Common myeloid progenitor, CD34-positive (primary cell): ENCODE measurements around the gene RARB.

Source experiments
- CTCF ChIA-PET: fragments of 350-600 bp; sonication (Branson Sonifier 250); formaldehyde crosslinking; loops from one replicate; lab custom pipeline; 2021; ENCODE audit warnings: antibody characterized with exemption; lab: Charles Lee
- POLR2A ChIA-PET: fragments of 350-600 bp; sonication (Branson Sonifier 250); formaldehyde crosslinking; loops from one replicate; lab custom pipeline; 2021; ENCODE audit warnings: antibody characterized with exemption; lab: Charles Lee
- DNase-seq, 3 donors: peaks; one replicate each; pipeline versions ENCODE4 v3.0.0 to v3.0.0-alpha.2; 2013
- H3K27ac ChIP-seq, 2 experiments: 1 replicate in 1 of 2; 2 replicates in 1 of 2; pipeline ENCODE4 v1.7.0; 2013; ENCODE audit warnings: inconsistent platforms in 2 of 2, low read length in 2 of 2, mild to moderate bottlenecking in 2 of 2, low read depth in 1 of 2, moderate library complexity in 1 of 2; ENCODE audit not compliant: severe bottlenecking in 2 of 2, insufficient read depth in 1 of 2, poor library complexity in 1 of 2
- H3K27me3 ChIP-seq, 5 experiments: replicated peaks in 2 of 5; 1 replicate in 3 of 5; 2 replicates in 2 of 5; pipeline versions ENCODE4 v1.6.1 to v1.7.0; 2013; ENCODE audit warnings: low read length in 4 of 5, mild to moderate bottlenecking in 2 of 5, moderate library complexity in 2 of 5, inconsistent platforms in 1 of 5; ENCODE audit not compliant: insufficient read depth in 5 of 5, control insufficient read depth in 4 of 5
- H3K36me3 ChIP-seq, 4 experiments: 1 replicate in 2 of 4; 2 replicates in 2 of 4; pipeline versions ENCODE4 v1.6.1 to v1.7.0; 2013; ENCODE audit warnings: low read length in 3 of 4, control low read depth in 1 of 4, mild to moderate bottlenecking in 1 of 4; ENCODE audit not compliant: control insufficient read depth in 4 of 4, insufficient read depth in 4 of 4
- H3K4me1 ChIP-seq, 4 experiments: 1 replicate in 3 of 4; 2 replicates in 1 of 4; pipeline versions ENCODE4 v1.6.1 to v1.7.1; 2013; ENCODE audit warnings: low read length in 3 of 4, mild to moderate bottlenecking in 3 of 4, control low read depth in 1 of 4, inconsistent platforms in 1 of 4, moderate library complexity in 1 of 4; ENCODE audit not compliant: control insufficient read depth in 4 of 4, insufficient read depth in 4 of 4; ENCODE audit errors: control extremely low read depth in 1 of 4
- H3K4me3 ChIP-seq, 7 experiments: 1 replicate in 4 of 7; 2 replicates in 3 of 7; pipeline versions ENCODE4 v1.5.1 to v1.7.0; 2013; ENCODE audit warnings: mild to moderate bottlenecking in 7 of 7, low read length in 6 of 7, moderate library complexity in 6 of 7, inconsistent platforms in 2 of 7, low read depth in 2 of 7, control low read depth in 1 of 7; ENCODE audit not compliant: insufficient read depth in 4 of 7, control insufficient read depth in 1 of 7; ENCODE audit errors: extremely low read depth in 1 of 7
- H3K9me3 ChIP-seq, 5 experiments: 1 replicate in 4 of 5; 2 replicates in 1 of 5; pipeline versions ENCODE4 v1.6.1 to v1.7.1; 2013; ENCODE audit warnings: low read length in 4 of 5, mild to moderate bottlenecking in 2 of 5, inconsistent platforms in 1 of 5, low read depth in 1 of 5, moderate library complexity in 1 of 5; ENCODE audit not compliant: control insufficient read depth in 4 of 5, insufficient read depth in 2 of 5; ENCODE audit errors: control extremely low read depth in 1 of 5
- WGBS: methylation state at CpG from one replicate; pipeline ENCODE4 v1.1.5; 2013; ENCODE audit not compliant: insufficient coverage; 5-methylcytosine and 5-hydroxymethylcytosine counted together

The RARB gene

GRCh38 chr3:25489858-25490593 is 62.0 kb downstream of the RARB start:
- 95% methylated on average over 4 of the region's 7 CpGs for WGBS
- ChIA-PET POLR2A (no interaction called here), CTCF (no interaction called here)
- H3K27me3 ChIP-seq, result no peaks in the 10 kb centered on the region
- no peaks in the 10 kb centered on the region for H3K4me1 ChIP-seq
- H3K36me3 ChIP-seq, result no peaks in the 10 kb centered on the region
- H3K4me3 ChIP-seq, result no peak overlapping the region
- H3K9me3 ChIP-seq, result peaks cover 0 to 21% (median 13%) of the 10 kb centered on the region in 5 experiments
- no peak for DNase-seq
- H3K27ac ChIP-seq, result no peak overlapping the region

- no peak for DNase-seq
- 43% methylated on average over 1 of the region's 3 CpGs for WGBS
- H3K27me3 ChIP-seq, result no peaks in the 10 kb centered on the region
- CTCF ChIA-PET, result interaction anchor here (0.6 kb wide), 1 partner anchor 480 kb away, joined by 4 read pairs; no protein-coding TSS in a partner anchor
- H3K4me3 ChIP-seq, result no peak overlapping the region
- POLR2A ChIA-PET, result no interaction called here
- H3K27ac ChIP-seq, result no peak overlapping the region
- H3K9me3 ChIP-seq, result peaks cover 0 to 24% (median 14%) of the 10 kb centered on the region in 5 experiments
- H3K4me1 ChIP-seq, result no peaks in the 10 kb centered on the region
- no peaks in the 10 kb centered on the region for H3K36me3 ChIP-seq
Measured at GRCh38 chr3:25493246-25493645, 65.2 kb downstream of the RARB start.

GRCh38 chr3:25493786-25494185 is 65.7 kb downstream of the RARB start:
- Histone ChIP-seq H3K27me3 (no peaks in the 10 kb centered on the region), H3K9me3 (peaks cover 0 to 24% (median 14%) of the 10 kb centered on the region in 5 experiments), H3K4me1 (no peaks in the 10 kb centered on the region), H3K4me3 (no peak overlapping the region), H3K36me3 (no peaks in the 10 kb centered on the region), H3K27ac (no peak overlapping the region)
- no peak for DNase-seq
- POLR2A ChIA-PET, result no interaction called here
- WGBS, result 100% methylated on average over 1 of the region's 1 CpG
- CTCF ChIA-PET, result no interaction called here

GRCh38 chr3:25495304-25495703 is 67.2 kb downstream of the RARB start:
- POLR2A ChIA-PET, result no interaction called here

GRCh38 chr3:25495726-25496253 is 67.7 kb downstream of the RARB start:
- DNase-seq, result no peak

More at GRCh38 chr3:25495304-25495703, 67.2 kb downstream of the RARB start:
- H3K4me3 ChIP-seq, result no peak overlapping the region
- H3K9me3 ChIP-seq, result peaks cover 0 to 24% (median 14%) of the 10 kb centered on the region in 5 experiments
- no peak overlapping the region for H3K27ac ChIP-seq
- CTCF ChIA-PET, result no interaction called here
- no peak for DNase-seq
- H3K27me3 ChIP-seq, result no peaks in the 10 kb centered on the region
- no peaks in the 10 kb centered on the region for H3K36me3 ChIP-seq
- H3K4me1 ChIP-seq, result no peaks in the 10 kb centered on the region
- WGBS, result 100% methylated on average over 1 of the region's 1 CpG

GRCh38 chr3:25497096-25497495 is 69.0 kb downstream of the RARB start:
- H3K27ac ChIP-seq, result no peak overlapping the region
- no peaks in the 10 kb centered on the region for H3K36me3 ChIP-seq
- peaks cover 0 to 24% (median 14%) of the 10 kb centered on the region in 5 experiments for H3K9me3 ChIP-seq
- ChIA-PET POLR2A (no interaction called here), CTCF (no interaction called here)
- WGBS, result 100% methylated on average over 10 of the region's 10 CpGs
- H3K4me3 ChIP-seq, result no peak overlapping the region
- DNase-seq, result no peak
- H3K4me1 ChIP-seq, result no peaks in the 10 kb centered on the region
- no peaks in the 10 kb centered on the region for H3K27me3 ChIP-seq

More at GRCh38 chr3:25495726-25496253, 67.7 kb downstream of the RARB start:
- Histone ChIP-seq H3K27me3 (no peaks in the 10 kb centered on the region), H3K4me1 (no peaks in the 10 kb centered on the region), H3K36me3 (no peaks in the 10 kb centered on the region), H3K9me3 (peaks cover 0 to 24% (median 14%) of the 10 kb centered on the region in 5 experiments), H3K27ac (no peak overlapping the region), H3K4me3 (no peak overlapping the region)
- 100% methylated on average over 3 of the region's 5 CpGs for WGBS
- POLR2A ChIA-PET, result no interaction called here
- CTCF ChIA-PET, result no interaction called here

GRCh38 chr3:25500706-25501210 is 72.7 kb downstream of the RARB start:
- H3K9me3 ChIP-seq, result peaks cover 0 to 1% (median 0%) of the 10 kb centered on the region in 5 experiments
- H3K36me3 ChIP-seq, result no peaks in the 10 kb centered on the region
- no peak overlapping the region for H3K27ac ChIP-seq
- WGBS, result 100% methylated on average over 3 of the region's 5 CpGs
- H3K27me3 ChIP-seq, result no peaks in the 10 kb centered on the region
- H3K4me3 ChIP-seq, result no peak overlapping the region
- CTCF ChIA-PET, result no interaction called here
- DNase-seq, result no peak
- POLR2A ChIA-PET, result interaction anchor here (0.6 kb wide), 1 partner anchor 278 kb away, joined by 3 read pairs; no protein-coding TSS in a partner anchor
- H3K4me1 ChIP-seq, result no peaks in the 10 kb centered on the region
